Activated CD8-positive, alpha-beta memory T cell treated with anti-CD3 and anti-CD28 coated beads, Interleukin-2, amount 10 ng/mL, durations not matched to agents 7 days and 5 days (primary cell): ENCODE measurements around the gene KRTAP10-5. TPM values are rescaled to one million over a fixed set of nuclear protein-coding genes. Genes with fewer than 3 reads are reported as not detected.
"Not testable (repeated sequence)": the region's sequence is repeated elsewhere in the genome, so short reads cannot be mapped to it uniquely, and the experiment has no call there.

Source experiments
- ATAC-seq: fragments of 150-1000 bp; cut with Tn5 transposase; one replicate; pipeline ENCODE4 v1.10.0; 2021; ENCODE audit warnings: moderate library complexity
- CTCF ChIA-PET: fragments of 350-600 bp; sonication (Branson Sonifier 250); formaldehyde crosslinking; loops from one replicate; lab custom pipeline; 2021; ENCODE audit warnings: antibody characterized with exemption; lab: Charles Lee
- DNase-seq: peaks from one replicate; pipeline ENCODE4 v3.0.0-alpha.2; 2020
- H3K27ac Mint-ChIP-seq: one replicate; pipeline ENCODE4 v1.8.0; 2021; ENCODE audit warnings: mild to moderate bottlenecking, mixed read lengths
- H3K27me3 Mint-ChIP-seq: one replicate; pipeline ENCODE4 v1.8.0; 2021; ENCODE audit warnings: mixed read lengths
- H3K36me3 Mint-ChIP-seq: one replicate; pipeline ENCODE4 v1.8.0; 2021; ENCODE audit warnings: mild to moderate bottlenecking, mixed read lengths
- H3K4me1 Mint-ChIP-seq: one replicate; pipeline ENCODE4 v1.8.0; 2021; ENCODE audit warnings: mixed read lengths
- H3K4me3 Mint-ChIP-seq: one replicate; pipeline ENCODE4 v1.8.0; 2021; ENCODE audit warnings: mild to moderate bottlenecking, moderate library complexity, mixed read lengths
- H3K9me3 Mint-ChIP-seq: one replicate; pipeline ENCODE4 v1.8.0; 2022; ENCODE audit warnings: low read depth, mixed read lengths
- total RNA-seq, 2 experiments: library from RNA; stranded (reverse); gene quantifications; one replicate each; pipeline ENCODE4 v1.2.3, GENCODE V29; 2021

The KRTAP10-5 gene, protein sequence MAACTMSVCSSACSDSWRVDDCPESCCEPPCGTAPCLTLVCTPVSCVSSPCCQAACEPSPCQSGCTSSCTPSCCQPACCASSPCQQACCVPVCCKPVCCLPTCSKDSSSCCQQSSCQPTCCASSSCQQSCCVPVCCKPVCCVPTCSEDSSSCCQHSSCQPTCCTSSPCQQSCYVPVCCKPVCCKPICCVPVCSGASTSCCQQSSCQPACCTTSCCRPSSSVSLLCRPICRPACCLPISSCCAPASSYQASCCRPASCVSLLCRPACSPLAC
- total RNA-seq: not detected

DNA sequence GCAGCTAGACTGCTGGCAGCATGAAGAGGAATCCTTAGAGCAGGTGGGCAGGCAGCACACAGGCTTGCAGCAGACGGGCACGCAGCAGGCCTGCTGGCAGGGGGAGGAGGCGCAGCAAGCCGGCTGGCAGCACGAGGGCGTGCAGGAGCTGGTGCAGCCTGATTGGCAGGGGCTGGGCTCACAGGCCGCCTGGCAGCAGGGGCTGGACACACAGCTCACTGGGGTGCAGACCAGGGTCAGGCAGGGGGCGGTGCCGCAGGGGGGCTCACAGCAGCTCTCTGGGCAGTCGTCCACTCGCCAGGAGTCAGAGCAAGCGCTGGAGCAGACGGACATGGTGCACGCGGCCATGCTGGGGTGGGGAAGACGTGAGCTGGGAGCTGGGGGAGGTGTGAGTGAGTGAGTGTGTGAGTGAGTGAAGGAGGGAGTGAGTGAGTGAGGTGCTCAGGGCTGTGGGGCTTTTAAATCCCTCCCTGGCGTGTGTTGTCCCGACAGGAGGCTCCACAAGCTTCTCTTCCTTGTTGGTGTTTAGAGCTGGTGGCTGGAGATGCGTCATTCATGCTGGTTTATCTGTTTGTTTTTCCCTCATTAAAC, at the start of gene KRTAP10-5:
TSS of gene KRTAP10-5 (minus strand) at position 374 of the 591 bp plus-strand sequence. CDS start at position 348, 26 bp downstream.
- CTCF ChIA-PET: interaction anchor here (1.8 kb wide), 1 partner anchor 213 kb away, joined by 4 read pairs; no protein-coding TSS in a partner anchor
- peaks cover 34% of the 10 kb centered on the region for H3K9me3 Mint-ChIP-seq
- H3K4me3 Mint-ChIP-seq, H3K27ac Mint-ChIP-seq, H3K27me3 Mint-ChIP-seq, DNase-seq, ATAC-seq: not testable (repeated sequence)
- H3K36me3 Mint-ChIP-seq: peaks cover 15% of the 10 kb centered on the region
- H3K4me1 Mint-ChIP-seq: peaks cover 14% of the 10 kb centered on the region

DNA sequence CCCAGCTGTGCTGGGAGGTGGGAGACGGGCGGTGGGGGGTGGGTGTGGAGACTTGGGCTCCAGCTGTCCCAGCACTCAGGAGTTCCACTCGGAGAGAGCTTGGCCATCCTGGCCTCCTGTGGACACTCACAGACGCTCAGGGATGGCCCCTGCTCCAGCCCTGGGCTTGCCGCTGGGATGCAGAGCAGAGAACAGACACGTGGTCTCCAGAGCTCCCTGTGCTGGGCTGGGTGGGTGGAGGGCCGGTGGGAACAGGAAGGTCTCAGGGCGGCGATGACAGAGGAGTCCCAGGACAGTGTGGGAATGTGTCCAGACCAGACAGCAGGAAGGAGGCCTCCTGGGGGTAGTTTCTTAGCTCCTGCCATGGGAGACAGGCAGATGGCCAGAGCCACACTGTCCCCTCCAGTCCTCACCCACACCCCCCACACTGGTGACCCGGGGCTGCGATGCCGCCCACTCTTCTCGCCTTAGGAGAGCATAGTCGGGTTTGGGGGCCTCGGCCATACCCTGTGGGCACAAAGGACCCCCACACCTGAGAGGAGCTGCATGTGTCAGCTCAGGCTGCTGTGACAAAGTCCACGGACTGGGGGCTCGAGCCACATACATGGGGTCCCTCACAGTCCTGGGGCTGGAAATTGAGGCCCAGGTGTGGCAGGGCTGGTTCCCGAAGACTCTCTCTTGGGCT, 48.4 kb upstream of the KRTAP10-5 start:
- Mint-ChIP-seq H3K4me1 (peaks cover 15% of the 10 kb centered on the region), H3K36me3 (peaks cover 26% of the 10 kb centered on the region), H3K27me3 (peaks cover 12% of the 10 kb centered on the region), H3K9me3 (peaks cover 37% of the 10 kb centered on the region), H3K27ac (no peak overlapping the region), H3K4me3 (no peak overlapping the region)
- no peak for ATAC-seq
- DNase-seq: no peak
- CTCF ChIA-PET: no interaction called here

GRCh38 chr21:44627831-44628233, 47.4 kb upstream of the KRTAP10-5 start:
- H3K4me1 Mint-ChIP-seq: peaks cover 15% of the 10 kb centered on the region
- H3K4me3 Mint-ChIP-seq, CTCF ChIA-PET, ATAC-seq, H3K27me3 Mint-ChIP-seq, H3K27ac Mint-ChIP-seq, DNase-seq: not testable (repeated sequence)
- peaks cover 40% of the 10 kb centered on the region for H3K9me3 Mint-ChIP-seq
- H3K36me3 Mint-ChIP-seq: peaks cover 31% of the 10 kb centered on the region

GRCh38 chr21:44627181-44627822, 46.9 kb upstream of the KRTAP10-5 start:
- H3K27ac Mint-ChIP-seq, H3K4me3 Mint-ChIP-seq, CTCF ChIA-PET, ATAC-seq, H3K27me3 Mint-ChIP-seq, DNase-seq: not testable (repeated sequence)
- peaks cover 31% of the 10 kb centered on the region for H3K36me3 Mint-ChIP-seq
- peaks cover 43% of the 10 kb centered on the region for H3K9me3 Mint-ChIP-seq
- peaks cover 15% of the 10 kb centered on the region for H3K4me1 Mint-ChIP-seq

- Mint-ChIP-seq H3K9me3 (peaks cover 38% of the 10 kb centered on the region), H3K4me3 (no peak within 1 kb of the TSS), H3K27ac (no peak within 1 kb of the TSS), H3K27me3 (peaks cover 8% of the 10 kb centered on the region), H3K36me3 (peaks cover 26% of the 10 kb centered on the region), H3K4me1 (peaks cover 15% of the 10 kb centered on the region)
- no peak for ATAC-seq
- CTCF ChIA-PET: no interaction called here
- DNase-seq: no peak
Observed at GRCh38 chr21:44626673-44627143, 46.3 kb upstream of the KRTAP10-5 start, which contains the start of gene KRTAP10-9. Gene KRTAP10-9 (plus strand): TSS chr21:44627093. CDS start chr21:44627172, 79 bp downstream.

DNA sequence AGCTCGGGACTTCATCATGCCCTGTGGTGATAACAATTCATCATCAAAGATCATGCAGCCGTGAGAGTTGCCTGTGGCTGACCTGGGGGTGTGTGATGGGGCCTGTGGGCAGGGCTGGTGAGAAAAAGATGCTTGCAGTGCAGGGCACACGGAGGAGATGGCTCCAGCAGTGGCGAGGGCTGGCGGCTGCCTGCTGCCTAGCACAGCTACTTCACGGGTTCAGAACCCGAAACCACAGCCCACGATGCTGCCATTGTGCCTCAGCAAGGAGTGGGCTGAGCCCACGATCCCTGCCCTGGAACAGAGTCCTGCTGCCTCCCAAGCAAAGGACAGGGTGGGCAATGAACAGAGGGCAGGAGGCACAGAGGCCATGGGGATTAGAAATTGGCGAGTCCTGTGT, 45.9 kb upstream of the KRTAP10-5 start:
- ATAC-seq: no peak
- peaks cover 8% of the 10 kb centered on the region for H3K27me3 Mint-ChIP-seq

DNA sequence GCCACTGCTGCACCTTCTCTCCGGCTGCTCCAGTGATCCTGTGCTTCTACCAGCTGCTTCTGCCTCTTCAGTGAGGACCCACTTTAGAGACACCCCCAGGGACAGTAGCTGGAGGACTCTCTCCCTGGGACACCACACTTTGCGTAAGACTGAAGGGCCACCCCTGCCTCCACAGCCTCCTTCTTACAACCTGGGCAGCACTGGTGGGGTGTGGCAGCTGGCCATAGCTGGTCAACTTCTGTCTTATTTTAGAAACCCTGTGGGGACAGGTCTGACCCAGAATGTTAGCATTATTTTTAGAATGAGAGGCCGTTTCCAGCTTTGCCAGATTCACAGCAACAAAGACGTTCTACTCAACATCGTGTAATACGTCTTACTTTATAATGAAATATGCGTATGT, 45.4 kb upstream of the KRTAP10-5 start:
- Mint-ChIP-seq H3K4me1 (peaks cover 13% of the 10 kb centered on the region), H3K36me3 (peaks cover 23% of the 10 kb centered on the region), H3K27ac (no peak overlapping the region), H3K4me3 (no peak overlapping the region), H3K27me3 (peaks cover 8% of the 10 kb centered on the region), H3K9me3 (peaks cover 33% of the 10 kb centered on the region)
- DNase-seq: no peak
- no peak for ATAC-seq
- CTCF ChIA-PET: no interaction called here

More for the DNA sequence above, 45.9 kb upstream of the KRTAP10-5 start:
- Mint-ChIP-seq H3K36me3 (peaks cover 24% of the 10 kb centered on the region), H3K9me3 (peaks cover 35% of the 10 kb centered on the region), H3K4me3 (no peak overlapping the region), H3K27ac (no peak overlapping the region), H3K4me1 (peaks cover 15% of the 10 kb centered on the region)
- CTCF ChIA-PET: no interaction called here
- DNase-seq: no peak

GRCh38 chr21:44623575-44623974, 43.2 kb upstream of the KRTAP10-5 start:
- peaks cover 17% of the 10 kb centered on the region for H3K4me1 Mint-ChIP-seq
- no peak overlapping the region for H3K4me3 Mint-ChIP-seq
- no peak overlapping the region for H3K27ac Mint-ChIP-seq
- H3K36me3 Mint-ChIP-seq: peaks cover 35% of the 10 kb centered on the region
- H3K9me3 Mint-ChIP-seq: peaks cover 35% of the 10 kb centered on the region
- no peak for DNase-seq
- ATAC-seq: no peak
- CTCF ChIA-PET: no interaction called here
- peaks cover 8% of the 10 kb centered on the region for H3K27me3 Mint-ChIP-seq

DNA sequence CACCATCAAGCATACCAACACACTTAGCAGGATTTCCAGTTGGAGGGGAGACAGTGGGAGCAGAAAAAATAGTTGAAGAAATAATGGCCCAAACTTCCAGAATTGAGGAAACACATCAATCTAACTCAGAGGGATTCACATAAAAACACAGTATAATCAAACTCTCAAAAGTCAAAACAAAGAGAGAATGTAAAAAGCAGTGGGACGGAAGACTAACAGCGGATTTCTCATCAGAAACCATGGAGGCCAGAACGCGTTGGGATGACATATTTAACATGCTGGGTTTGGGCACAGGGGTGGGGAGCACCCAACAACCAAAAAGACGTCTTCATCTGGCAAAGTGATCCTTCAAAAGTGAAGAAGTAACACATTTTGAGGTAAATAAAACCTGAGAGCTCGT, 39.5 kb upstream of the KRTAP10-5 start:
- ATAC-seq: no peak
- Mint-ChIP-seq H3K27ac (no peak overlapping the region), H3K4me1 (peaks cover 21% of the 10 kb centered on the region), H3K9me3 (peaks cover 33% of the 10 kb centered on the region), H3K4me3 (no peak overlapping the region), H3K27me3 (peaks cover 6% of the 10 kb centered on the region), H3K36me3 (peaks cover 39% of the 10 kb centered on the region)
- CTCF ChIA-PET: no interaction called here
- no peak for DNase-seq

GRCh38 chr21:44618909-44619308, 38.5 kb upstream of the KRTAP10-5 start:
- peaks cover 33% of the 10 kb centered on the region for H3K36me3 Mint-ChIP-seq
- peaks cover 21% of the 10 kb centered on the region for H3K4me1 Mint-ChIP-seq
- DNase-seq: peak; percentile 82
- H3K4me3 Mint-ChIP-seq: peak overlapping the region; percentile 34
- no peaks in the 10 kb centered on the region for H3K27me3 Mint-ChIP-seq
- peaks cover 24% of the 10 kb centered on the region for H3K9me3 Mint-ChIP-seq
- ATAC-seq: peak; percentile 99
- CTCF ChIA-PET: interaction anchor here (1.0 to 1.2 kb wide), 3 partner anchors 71 to 174 kb away, joined by 3 read pairs; no protein-coding TSS in a partner anchor
- peak overlapping the region; percentile 82 for H3K27ac Mint-ChIP-seq

- H3K36me3 Mint-ChIP-seq: peaks cover 30% of the 10 kb centered on the region
- DNase-seq (no peak), ATAC-seq (peak; percentile 3)
- CTCF ChIA-PET: interaction anchor here (0.6 to 1.2 kb wide), 4 partner anchors 71 to 211 kb away, joined by 3 read pairs; no protein-coding TSS in a partner anchor
- H3K4me1 Mint-ChIP-seq: peaks cover 21% of the 10 kb centered on the region
- H3K9me3 Mint-ChIP-seq: peaks cover 20% of the 10 kb centered on the region
- H3K4me3 Mint-ChIP-seq: peak overlapping the region; percentile 25
- H3K27ac Mint-ChIP-seq: peak overlapping the region; percentile 82
- H3K27me3 Mint-ChIP-seq: no peaks in the 10 kb centered on the region
Observed at GRCh38 chr21:44618504-44618903, 38.1 kb upstream of the KRTAP10-5 start.

GRCh38 chr21:44617071-44617501, 36.7 kb upstream of the KRTAP10-5 start:
- Mint-ChIP-seq H3K27me3 (no peaks in the 10 kb centered on the region), H3K36me3 (peaks cover 28% of the 10 kb centered on the region), H3K9me3 (peaks cover 15% of the 10 kb centered on the region), H3K4me3 (no peak overlapping the region), H3K4me1 (peaks cover 21% of the 10 kb centered on the region), H3K27ac (no peak overlapping the region)
- CTCF ChIA-PET: no interaction called here
- ATAC-seq (no peak), DNase-seq (no peak)

DNA sequence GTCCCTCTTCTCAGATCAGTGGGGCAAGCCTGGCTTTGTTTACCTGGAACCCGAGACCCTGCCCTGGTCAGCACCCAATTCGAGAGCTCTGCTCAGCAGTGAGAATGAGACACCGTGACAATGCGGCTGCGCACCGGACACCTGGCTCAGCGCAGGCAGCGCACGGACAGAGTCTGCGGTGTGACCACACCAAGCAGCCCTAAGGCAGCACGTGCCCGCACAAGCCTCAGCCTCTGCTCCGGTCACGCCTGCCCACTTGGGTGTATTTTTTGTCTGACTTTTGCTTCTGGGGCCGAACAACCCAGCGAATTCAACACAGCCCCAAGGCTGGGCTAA, 36.2 kb upstream of the KRTAP10-5 start:
- H3K27ac Mint-ChIP-seq: no peak overlapping the region
- no peak overlapping the region for H3K4me3 Mint-ChIP-seq
- DNase-seq (no peak), ATAC-seq (no peak)
- H3K27me3 Mint-ChIP-seq: no peaks in the 10 kb centered on the region
- peaks cover 17% of the 10 kb centered on the region for H3K9me3 Mint-ChIP-seq
- H3K36me3 Mint-ChIP-seq: peaks cover 28% of the 10 kb centered on the region
- H3K4me1 Mint-ChIP-seq: peaks cover 21% of the 10 kb centered on the region
- CTCF ChIA-PET: no interaction called here
